NAMALWA (cell line): ENCODE data around the gene GMPPB.
"Not testable (repeated sequence)": the region's sequence is repeated elsewhere in the genome, so short reads cannot be mapped to it uniquely, and the experiment has no call there.

Experiments used
- DNase-seq: peaks from one replicate; pipeline ENCODE4 v3.0.0-alpha.2; 2015; ENCODE audit warnings: low spot score

Gene GMPPB

DNA sequence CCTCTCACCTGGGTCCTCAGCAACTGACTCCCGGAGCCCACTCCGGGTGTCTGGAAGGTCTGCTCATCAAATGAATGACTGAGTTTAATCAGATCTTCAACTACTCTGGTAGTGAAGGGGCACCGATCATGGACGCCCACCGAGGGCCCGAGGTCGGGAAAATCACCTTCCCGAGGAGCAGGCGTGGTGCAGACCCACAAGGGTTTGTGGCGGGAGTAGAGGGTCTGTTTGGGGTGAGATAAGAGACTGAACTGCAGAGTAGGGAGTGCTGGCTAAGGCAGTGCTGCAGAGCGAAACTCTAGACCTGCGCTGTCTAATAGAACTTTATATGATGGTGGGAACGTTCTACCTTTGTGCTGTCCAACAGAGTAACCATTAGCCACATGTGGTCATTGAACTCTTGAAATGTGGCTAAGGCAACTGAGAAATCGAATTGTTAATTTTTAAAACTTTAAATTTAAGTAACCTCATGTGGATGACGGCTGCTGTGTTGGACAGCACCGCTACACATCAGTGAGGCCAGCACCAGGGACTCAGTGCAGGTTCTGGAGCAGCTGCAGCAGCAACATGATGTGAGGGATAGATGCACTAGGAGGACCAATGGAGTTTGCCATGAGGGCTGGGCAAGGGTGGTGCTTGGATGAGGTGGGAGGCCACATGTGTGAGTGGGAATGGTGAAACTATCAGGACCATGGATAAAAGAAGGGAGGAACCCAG lies 33.7 kb downstream of the GMPPB start:
- not testable (repeated sequence) for DNase-seq

DNA sequence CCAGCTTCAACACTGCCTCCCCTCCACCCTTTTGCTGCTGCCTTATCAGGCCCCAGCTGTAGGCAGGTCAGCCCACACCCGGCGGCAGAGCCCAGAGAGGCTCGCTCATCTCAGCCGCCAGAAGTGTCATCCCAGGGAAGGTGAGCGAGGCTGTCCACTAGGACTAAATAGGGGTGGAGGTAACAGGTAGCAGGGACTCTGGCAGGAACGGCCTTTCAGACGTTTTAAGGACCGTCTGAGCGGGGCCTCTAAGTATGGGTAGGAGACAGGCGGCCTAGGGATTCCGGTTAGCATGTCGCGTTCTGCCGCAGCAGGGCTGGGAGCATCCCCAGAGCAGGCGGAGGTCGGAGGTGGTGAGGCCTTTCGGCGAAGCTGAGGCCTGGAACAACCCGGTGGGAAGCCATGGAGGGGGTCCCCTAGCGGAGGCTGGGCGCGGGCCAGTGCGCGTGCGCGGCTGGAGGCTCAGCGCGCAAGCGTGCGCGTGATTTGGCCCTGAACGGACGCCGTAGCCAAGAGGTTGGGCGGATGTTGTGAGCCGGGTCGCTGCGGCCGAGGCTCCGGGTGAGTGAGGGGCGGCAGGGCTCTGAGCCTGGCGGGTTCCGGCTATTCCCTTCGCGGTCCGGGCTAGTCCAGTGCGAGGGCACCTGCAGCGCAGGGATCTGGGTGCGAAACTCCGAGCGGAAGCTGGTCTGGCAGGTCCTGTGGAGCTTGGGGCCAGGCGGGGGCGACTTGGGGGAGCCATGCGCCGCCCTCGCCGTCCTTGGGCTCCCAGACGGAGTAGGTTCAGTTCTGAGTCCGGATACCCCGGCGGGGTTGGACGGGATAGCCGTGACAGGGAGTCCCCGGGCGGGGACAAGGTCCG lies 34.5 kb downstream of the GMPPB start, which contains the start of the genes MST1 and RNF123:
TSS of gene MST1 (minus strand) at position 429 of the 862 bp plus-strand sequence. CDS start 783 bp downstream, outside the sequence.
TSS of gene RNF123 (plus strand) at position 512 of the 862 bp plus-strand sequence. CDS start 1,609 bp downstream, outside the sequence.
- DNase-seq: peak; percentile 80

DNA sequence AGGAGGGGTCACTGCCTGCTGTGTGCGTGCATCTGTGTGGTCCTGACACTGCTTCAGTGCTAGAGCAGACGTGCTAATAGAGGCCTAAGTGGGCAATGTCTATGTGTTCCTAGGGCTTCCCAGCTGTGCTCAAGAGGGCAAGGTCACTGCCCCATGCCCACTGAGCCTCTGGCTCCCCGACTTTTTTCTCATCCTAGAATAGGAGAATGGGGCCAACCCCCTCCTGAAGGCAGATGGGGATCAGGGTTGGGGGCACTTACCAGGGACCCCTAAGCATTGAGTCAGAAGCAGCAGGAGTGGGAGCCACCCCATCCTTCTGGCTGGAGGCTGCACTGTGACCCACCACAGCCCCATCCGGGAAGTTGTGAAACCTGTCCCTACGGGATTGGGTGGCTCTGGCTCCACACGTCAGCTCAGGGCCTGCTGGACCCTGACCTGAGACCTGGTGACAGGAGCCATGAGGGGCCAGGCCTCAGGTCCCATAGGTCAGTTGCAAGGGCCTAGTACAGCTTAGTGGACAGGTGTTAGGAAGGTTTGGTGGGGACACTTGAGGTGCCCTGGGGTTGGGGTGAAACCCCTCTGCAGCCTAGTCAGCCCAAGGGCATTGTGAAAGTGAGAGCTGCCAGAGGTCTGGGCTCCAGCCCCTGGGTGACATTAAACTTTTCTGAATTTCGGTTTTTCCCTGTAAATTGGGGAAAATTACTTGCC lies 35.3 kb downstream of the GMPPB start:
- peak; percentile 24 for DNase-seq

- DNase-seq: not testable (repeated sequence)
Measured at GRCh38 chr3:49687424-49687795, 36.3 kb downstream of the GMPPB start.

DNA sequence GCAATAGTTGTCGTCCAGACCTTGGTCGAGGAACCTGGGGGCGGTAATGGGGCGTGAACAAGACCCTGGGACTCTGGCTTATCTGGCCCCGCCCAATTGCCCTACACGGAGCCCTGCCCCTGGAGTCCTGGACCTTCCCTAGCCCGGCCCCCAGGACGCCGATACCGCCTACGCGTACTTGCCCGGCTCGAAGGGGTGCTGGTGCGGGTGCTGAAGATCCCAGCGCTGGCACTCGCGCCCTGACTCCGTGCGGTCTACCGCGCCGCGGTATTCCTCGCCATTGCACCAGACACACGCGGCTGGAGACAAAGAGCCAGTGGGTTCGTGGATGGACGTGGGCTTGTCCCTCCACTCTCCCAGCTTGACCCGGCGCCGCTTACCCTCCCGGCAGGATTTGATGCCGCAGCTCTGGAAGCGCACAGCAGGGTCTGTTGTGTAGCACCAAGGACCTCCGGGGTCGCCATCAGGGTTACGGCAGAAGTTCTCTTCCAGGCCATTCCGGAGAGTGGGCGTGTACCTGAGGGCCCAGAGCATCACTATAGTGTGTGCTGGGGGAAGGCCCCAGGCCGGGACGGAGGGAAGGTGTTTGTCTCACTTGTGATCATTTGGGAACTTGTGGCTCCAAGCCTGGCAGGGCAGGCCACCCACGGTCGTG lies 36.9 kb downstream of the GMPPB start:
- DNase-seq: not testable (repeated sequence)

GRCh38 chr3:49686346-49686745 lies 37.4 kb downstream of the GMPPB start:
- DNase-seq: not testable (repeated sequence)

GRCh38 chr3:49685846-49686245 lies 37.9 kb downstream of the GMPPB start:
- DNase-seq: not testable (repeated sequence)

DNA sequence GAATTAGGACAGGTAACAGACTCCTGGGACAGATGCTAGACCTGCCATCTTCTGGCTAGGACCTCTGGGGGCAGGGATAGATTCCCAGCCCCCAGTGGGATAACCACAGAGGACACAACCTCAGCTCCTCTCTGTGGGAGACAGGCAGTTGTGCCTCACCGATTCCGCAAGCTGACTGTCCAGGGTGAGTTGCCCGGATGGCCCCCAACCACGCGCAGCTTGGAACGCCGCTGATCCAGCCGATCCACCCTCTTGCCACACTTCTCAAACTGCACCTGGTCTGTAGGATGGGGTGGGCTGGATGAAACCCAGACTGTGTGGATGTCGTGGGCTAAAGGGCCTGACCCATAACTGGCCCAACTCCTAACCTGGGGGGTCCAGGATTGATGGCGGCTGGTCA lies 38.6 kb downstream of the GMPPB start:
- DNase-seq: not testable (repeated sequence)

- DNase-seq: not testable (repeated sequence)
Measured at GRCh38 chr3:49684453-49684852, 39.3 kb downstream of the GMPPB start.

DNA sequence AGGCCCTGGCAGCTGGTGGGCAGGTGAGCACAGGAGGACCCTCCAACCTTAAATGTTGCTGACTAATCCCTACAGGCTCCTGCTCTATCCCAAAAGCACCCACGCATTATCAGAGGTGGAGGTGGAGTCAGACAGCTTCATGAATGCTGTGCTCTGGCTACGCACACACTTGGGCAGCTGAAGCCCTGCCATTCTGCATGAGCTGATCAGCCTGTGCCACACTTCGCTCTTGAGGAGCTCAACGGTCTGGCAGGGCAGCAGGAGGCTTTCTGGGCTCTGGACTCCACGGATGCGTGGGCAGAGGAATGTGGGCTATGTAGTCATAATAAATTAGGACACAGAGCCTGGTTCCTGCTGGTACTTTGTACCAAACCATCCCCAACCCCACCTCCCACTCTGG lies 40.6 kb downstream of the GMPPB start:
- no peak for DNase-seq

GRCh38 chr3:49681543-49681942 lies 42.2 kb downstream of the GMPPB start:
- no peak for DNase-seq

- no peak for DNase-seq
Measured at GRCh38 chr3:49681232-49681522, 42.6 kb downstream of the GMPPB start.

- no peak for DNase-seq
Measured at GRCh38 chr3:49680493-49681231, 43.1 kb downstream of the GMPPB start.

DNA sequence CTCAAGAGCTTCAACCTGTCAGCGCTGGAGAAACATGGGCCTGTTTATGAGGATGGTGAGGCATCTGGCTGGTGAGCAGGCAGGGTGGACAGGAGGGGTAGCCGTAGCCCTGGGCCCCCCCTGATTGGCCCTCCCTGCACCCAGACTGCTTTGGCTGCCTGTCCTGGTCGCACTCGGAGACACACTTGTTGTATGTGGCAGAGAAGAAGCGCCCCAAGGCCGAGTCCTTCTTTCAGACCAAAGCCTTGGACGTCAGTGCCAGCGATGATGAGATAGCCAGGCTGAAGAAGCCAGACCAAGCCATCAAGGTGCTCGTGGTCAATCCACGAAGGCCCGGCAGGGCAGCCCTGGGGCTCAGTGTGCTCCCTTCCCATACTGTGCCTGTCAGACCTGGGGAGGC lies 47.8 kb downstream of the GMPPB start:
- DNase-seq: no peak

DNA sequence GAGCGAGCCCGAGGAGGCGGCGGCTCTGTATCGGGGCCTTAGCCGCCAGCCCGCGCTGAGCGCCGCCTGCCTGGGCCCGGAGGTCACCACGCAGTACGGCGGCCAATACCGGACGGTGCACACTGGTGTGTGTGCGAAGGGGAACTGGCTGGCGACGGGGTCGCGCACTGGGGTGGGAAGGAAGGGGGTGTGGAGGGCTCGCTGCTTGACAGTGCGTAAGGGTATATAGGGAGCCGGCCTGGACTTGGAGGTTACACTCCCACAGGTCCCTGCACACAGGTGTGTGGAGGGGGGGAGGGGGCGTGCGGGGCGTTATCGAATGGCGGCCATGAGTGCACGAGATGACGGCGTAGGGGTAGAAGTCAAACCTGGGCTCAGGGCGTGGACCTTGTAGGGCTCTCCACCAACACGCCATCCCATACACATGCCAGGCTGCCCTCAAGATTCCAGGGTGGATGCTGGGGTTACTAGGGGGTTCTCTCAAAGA lies 49.2 kb downstream of the GMPPB start:
- DNase-seq: no peak

DNA sequence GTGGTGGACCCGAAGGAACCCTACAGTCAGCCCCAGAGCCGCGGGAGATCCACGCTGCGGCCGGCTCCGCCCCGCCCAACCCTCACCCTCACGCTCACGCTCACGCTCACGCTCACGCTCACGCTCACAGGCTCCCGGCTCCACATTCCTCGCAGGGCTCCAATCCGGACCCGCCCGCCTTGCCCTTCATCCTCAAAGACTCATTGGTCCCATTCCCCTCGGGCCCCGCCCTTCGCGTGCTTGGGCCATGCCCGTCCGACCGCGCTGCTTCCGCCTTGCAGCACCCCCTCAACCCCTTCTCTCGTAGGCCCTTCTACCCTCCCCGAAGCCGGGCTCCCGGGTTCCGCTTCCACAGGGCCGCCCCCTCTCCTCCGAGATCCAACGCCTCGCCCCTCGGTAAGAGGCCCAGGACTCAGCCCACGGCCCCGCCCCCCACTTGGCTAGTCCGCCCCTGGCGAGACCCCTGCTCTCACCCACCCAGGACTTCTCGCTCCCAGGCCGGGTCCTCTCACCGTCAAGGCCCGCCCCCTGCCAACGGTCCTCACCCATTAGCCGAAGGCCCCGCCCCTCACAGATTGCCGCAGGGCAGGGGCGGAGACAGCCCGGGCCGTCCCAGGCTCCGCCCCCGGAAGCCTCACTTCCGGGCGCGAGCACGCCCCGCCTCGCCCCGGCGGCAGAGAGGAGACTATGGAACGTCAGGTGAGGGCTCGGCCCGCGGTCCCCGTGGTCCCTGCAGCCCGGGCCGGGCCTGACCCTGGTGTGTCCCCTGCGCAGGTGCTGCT lies 49.8 kb downstream of the GMPPB start, which contains the start of gene APEH:
TSS of gene APEH (plus strand) at position 637 of the 782 bp plus-strand sequence. CDS start at position 688, 51 bp downstream.
- DNase-seq: peak; percentile 93

GRCh38 chr3:49673121-49673714 lies 50.5 kb downstream of the GMPPB start:
- DNase-seq: no peak

- DNase-seq: peak; percentile 68
Measured at GRCh38 chr3:49671291-49672288, 52.2 kb downstream of the GMPPB start.

- DNase-seq: no peak
Measured at GRCh38 chr3:49670940-49671290, 52.8 kb downstream of the GMPPB start.
